ENCODE results near the gene PTOV1.

PTOV1 gene

DNA sequence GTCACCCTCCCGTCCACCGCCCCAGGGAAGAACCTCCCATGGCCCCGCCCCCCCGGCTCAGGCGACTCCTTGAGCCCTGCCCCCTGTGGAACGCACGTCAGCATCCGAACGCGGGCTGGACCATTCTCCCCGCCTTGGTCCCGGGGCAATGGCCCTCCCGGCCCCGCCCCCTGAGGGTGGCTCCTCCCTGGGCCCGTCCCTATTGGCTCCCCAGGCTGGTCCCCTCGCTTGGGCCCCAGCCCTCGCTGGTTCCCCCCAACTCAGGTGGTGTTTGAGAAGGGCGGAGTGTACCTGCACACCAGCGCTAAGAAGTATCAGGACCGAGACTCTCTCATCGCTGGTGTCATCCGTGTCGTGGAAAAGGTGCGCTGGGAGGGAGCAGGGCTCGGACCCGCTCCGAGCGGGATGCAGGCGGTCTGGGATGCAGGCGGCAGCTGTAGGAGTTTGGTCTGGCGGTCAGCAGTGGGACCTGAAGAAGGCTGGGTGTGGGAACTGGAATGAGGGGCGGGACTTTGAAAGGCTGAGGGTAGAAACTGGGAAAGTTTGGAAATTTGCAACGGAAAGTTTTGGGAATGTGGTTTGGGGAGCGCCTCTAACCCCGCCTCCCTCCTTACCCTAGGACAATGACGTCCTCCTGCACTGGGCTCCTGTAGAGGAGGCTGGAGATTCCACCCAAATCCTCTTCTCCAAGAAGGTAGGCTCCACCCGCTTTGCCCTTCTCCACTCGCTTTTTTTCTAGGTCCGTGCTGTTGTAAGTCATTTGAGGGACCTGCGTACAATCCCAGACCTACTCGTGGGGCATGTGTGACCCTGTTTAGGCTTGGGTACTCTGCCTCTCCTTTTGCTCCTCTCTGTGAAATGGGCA lies 27.2 kb downstream of the PTOV1 start (continued):
- TF ChIP-seq ZNF501 (tag by site-specific recombination; IDR thresholded peaks at IDR 0.05), result peak; percentile 24; the same call in 1 of the 2 replicates
- TF ChIP-seq, protein P1, sequence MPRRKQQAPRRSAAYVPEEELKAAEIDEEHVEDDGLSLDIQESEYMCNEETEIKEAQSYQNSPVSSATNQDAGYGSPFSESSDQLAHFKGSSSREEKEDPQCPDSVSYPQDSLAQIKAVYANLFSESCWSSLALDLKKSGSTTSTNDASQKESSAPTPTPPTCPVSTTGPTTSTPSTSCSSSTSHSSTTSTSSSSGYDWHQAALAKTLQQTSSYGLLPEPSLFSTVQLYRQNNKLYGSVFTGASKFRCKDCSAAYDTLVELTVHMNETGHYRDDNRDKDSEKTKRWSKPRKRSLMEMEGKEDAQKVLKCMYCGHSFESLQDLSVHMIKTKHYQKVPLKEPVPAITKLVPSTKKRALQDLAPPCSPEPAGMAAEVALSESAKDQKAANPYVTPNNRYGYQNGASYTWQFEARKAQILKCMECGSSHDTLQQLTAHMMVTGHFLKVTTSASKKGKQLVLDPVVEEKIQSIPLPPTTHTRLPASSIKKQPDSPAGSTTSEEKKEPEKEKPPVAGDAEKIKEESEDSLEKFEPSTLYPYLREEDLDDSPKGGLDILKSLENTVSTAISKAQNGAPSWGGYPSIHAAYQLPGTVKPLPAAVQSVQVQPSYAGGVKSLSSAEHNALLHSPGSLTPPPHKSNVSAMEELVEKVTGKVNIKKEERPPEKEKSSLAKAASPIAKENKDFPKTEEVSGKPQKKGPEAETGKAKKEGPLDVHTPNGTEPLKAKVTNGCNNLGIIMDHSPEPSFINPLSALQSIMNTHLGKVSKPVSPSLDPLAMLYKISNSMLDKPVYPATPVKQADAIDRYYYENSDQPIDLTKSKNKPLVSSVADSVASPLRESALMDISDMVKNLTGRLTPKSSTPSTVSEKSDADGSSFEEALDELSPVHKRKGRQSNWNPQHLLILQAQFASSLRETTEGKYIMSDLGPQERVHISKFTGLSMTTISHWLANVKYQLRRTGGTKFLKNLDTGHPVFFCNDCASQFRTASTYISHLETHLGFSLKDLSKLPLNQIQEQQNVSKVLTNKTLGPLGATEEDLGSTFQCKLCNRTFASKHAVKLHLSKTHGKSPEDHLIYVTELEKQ (tag by site-specific recombination; IDR thresholded peaks at IDR 0.05; ENCODE audit: borderline replicate concordance), result no peak
- TF ChIP-seq ZNF791 (tag by site-specific recombination; IDR thresholded peaks at IDR 0.05), result no peak
- TF ChIP-seq ZNF10 (tag by site-specific recombination; IDR thresholded peaks at IDR 0.05), result no peak
- no peak for TF ChIP-seq ZNF404 (tag by site-specific recombination; IDR thresholded peaks at IDR 0.05)
- TF ChIP-seq ZNF571 (tag by site-specific recombination; IDR thresholded peaks at IDR 0.05), result no peak
- TF ChIP-seq ZNF629 (tag by site-specific recombination; IDR thresholded peaks at IDR 0.05), result no peak
- no peak; the same call in 1 of the 2 replicates for TF ChIP-seq ZNF768 (tag by site-specific recombination; IDR thresholded peaks at IDR 0.05)
- TF ChIP-seq SP2 (tag by site-specific recombination; IDR thresholded peaks at IDR 0.05), result peak; percentile 83
- TF ChIP-seq, protein P2, sequence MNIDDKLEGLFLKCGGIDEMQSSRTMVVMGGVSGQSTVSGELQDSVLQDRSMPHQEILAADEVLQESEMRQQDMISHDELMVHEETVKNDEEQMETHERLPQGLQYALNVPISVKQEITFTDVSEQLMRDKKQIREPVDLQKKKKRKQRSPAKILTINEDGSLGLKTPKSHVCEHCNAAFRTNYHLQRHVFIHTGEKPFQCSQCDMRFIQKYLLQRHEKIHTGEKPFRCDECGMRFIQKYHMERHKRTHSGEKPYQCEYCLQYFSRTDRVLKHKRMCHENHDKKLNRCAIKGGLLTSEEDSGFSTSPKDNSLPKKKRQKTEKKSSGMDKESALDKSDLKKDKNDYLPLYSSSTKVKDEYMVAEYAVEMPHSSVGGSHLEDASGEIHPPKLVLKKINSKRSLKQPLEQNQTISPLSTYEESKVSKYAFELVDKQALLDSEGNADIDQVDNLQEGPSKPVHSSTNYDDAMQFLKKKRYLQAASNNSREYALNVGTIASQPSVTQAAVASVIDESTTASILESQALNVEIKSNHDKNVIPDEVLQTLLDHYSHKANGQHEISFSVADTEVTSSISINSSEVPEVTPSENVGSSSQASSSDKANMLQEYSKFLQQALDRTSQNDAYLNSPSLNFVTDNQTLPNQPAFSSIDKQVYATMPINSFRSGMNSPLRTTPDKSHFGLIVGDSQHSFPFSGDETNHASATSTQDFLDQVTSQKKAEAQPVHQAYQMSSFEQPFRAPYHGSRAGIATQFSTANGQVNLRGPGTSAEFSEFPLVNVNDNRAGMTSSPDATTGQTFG (tag by site-specific recombination; IDR thresholded peaks at IDR 0.05; ENCODE audit: borderline replicate concordance), result no peak
- TF ChIP-seq ZNF433 (tag by site-specific recombination; IDR thresholded peaks at IDR 0.05; ENCODE audit: low read depth), result no peak
- no peak for TF ChIP-seq ZNF747 (tag by site-specific recombination; IDR thresholded peaks at IDR 0.05)
- no peak for TF ChIP-seq ZNF529 (tag by site-specific recombination; IDR thresholded peaks at IDR 0.05; ENCODE audit: insufficient replicate concordance)
- TF ChIP-seq ZNF350 (tag by site-specific recombination; IDR thresholded peaks at IDR 0.05), result no peak
- no peak for TF ChIP-seq ZNF221 (tag by site-specific recombination; IDR thresholded peaks at IDR 0.05; ENCODE audit: borderline replicate concordance)
- TF ChIP-seq, protein P3, sequence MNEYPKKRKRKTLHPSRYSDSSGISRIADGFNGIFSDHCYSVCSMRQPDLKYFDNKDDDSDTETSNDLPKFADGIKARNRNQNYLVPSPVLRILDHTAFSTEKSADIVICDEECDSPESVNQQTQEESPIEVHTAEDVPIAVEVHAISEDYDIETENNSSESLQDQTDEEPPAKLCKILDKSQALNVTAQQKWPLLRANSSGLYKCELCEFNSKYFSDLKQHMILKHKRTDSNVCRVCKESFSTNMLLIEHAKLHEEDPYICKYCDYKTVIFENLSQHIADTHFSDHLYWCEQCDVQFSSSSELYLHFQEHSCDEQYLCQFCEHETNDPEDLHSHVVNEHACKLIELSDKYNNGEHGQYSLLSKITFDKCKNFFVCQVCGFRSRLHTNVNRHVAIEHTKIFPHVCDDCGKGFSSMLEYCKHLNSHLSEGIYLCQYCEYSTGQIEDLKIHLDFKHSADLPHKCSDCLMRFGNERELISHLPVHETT (tag by site-specific recombination; IDR thresholded peaks at IDR 0.05), result no peak
- no peak for TF ChIP-seq ZNF561 (tag by site-specific recombination; IDR thresholded peaks at IDR 0.05; ENCODE audit: borderline replicate concordance)
- TF ChIP-seq GLIS2 (tag by site-specific recombination; IDR thresholded peaks at IDR 0.05), result peak; percentile 92
- no peak for TF ChIP-seq ZSCAN23 (tag by site-specific recombination; IDR thresholded peaks at IDR 0.05)
- TF ChIP-seq, protein P4, sequence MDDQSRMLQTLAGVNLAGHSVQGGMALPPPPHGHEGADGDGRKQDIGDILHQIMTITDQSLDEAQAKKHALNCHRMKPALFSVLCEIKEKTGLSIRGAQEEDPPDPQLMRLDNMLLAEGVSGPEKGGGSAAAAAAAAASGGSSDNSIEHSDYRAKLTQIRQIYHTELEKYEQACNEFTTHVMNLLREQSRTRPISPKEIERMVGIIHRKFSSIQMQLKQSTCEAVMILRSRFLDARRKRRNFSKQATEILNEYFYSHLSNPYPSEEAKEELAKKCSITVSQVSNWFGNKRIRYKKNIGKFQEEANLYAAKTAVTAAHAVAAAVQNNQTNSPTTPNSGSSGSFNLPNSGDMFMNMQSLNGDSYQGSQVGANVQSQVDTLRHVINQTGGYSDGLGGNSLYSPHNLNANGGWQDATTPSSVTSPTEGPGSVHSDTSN (CRISPR knock-in tag; IDR thresholded peaks at IDR 0.05), result no peak
- no peak for TF ChIP-seq ZNF416 (tag by site-specific recombination; IDR thresholded peaks at IDR 0.05)
- TF ChIP-seq, protein P5, sequence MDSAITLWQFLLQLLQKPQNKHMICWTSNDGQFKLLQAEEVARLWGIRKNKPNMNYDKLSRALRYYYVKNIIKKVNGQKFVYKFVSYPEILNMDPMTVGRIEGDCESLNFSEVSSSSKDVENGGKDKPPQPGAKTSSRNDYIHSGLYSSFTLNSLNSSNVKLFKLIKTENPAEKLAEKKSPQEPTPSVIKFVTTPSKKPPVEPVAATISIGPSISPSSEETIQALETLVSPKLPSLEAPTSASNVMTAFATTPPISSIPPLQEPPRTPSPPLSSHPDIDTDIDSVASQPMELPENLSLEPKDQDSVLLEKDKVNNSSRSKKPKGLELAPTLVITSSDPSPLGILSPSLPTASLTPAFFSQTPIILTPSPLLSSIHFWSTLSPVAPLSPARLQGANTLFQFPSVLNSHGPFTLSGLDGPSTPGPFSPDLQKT (IDR thresholded peaks at IDR 0.05; ENCODE audit: borderline replicate concordance, low read depth, low read length), result no peak
- TF ChIP-seq ZNF521 (tag by site-specific recombination; IDR thresholded peaks at IDR 0.05), result no peak
- TF ChIP-seq, protein P6, sequence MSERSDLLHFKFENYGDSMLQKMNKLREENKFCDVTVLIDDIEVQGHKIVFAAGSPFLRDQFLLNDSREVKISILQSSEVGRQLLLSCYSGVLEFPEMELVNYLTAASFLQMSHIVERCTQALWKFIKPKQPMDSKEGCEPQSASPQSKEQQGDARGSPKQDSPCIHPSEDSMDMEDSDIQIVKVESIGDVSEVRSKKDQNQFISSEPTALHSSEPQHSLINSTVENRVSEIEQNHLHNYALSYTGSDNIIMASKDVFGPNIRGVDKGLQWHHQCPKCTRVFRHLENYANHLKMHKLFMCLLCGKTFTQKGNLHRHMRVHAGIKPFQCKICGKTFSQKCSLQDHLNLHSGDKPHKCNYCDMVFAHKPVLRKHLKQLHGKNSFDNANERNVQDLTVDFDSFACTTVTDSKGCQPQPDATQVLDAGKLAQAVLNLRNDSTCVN (tag by site-specific recombination; optimal IDR thresholded peaks at IDR 0.05), result peak; percentile 5
- no peak for TF ChIP-seq GFI1B (tag by site-specific recombination; IDR thresholded peaks at IDR 0.05)
- TF ChIP-seq ZNF175 (tag by site-specific recombination; IDR thresholded peaks at IDR 0.05), result no peak
- TF ChIP-seq MEIS1 (CRISPR knock-in tag; IDR thresholded peaks at IDR 0.05; ENCODE audit: borderline replicate concordance), result no peak
- TF ChIP-seq ZEB2 (tag by site-specific recombination; IDR thresholded peaks at IDR 0.05), result peak; percentile 32; the same call in 1 of the 2 replicates
- TF ChIP-seq ZNF785 (tag by site-specific recombination; IDR thresholded peaks at IDR 0.05), result no peak
- TF ChIP-seq ZNF266 (tag by site-specific recombination; IDR thresholded peaks at IDR 0.05; ENCODE audit: low read depth), result no peak

All from HEK293 (cell line).